Measurements from ENCODE around the gene THOP1.

THOP1 gene

GRCh38 chr19:2768365-2769132 lies 16.8 kb upstream of the THOP1 start:
- TF ChIP-seq CTCF (IDR thresholded peaks at IDR 0.05; ENCODE audit: low read depth, low read length) = no peak
- no peak overlapping the region for H3K4me3 ChIP-seq (ENCODE audit: low read depth, low read length)

- no peak overlapping the region for H3K4me3 ChIP-seq (ENCODE audit: low read depth, low read length)
- TF ChIP-seq CTCF (IDR thresholded peaks at IDR 0.05; ENCODE audit: low read depth, low read length) = no peak
Observed at GRCh38 chr19:2769218-2769617, 16.1 kb upstream of the THOP1 start.

GRCh38 chr19:2770055-2771013 lies 15.0 kb upstream of the THOP1 start:
- no peak overlapping the region for H3K4me3 ChIP-seq (ENCODE audit: low read depth, low read length)
- TF ChIP-seq CTCF (IDR thresholded peaks at IDR 0.05; ENCODE audit: low read depth, low read length) = no peak

GRCh38 chr19:2771786-2772674 lies 13.3 kb upstream of the THOP1 start:
- no peak for TF ChIP-seq CTCF (IDR thresholded peaks at IDR 0.05; ENCODE audit: low read depth, low read length)
- H3K4me3 ChIP-seq (ENCODE audit: low read depth, low read length) = no peak overlapping the region

- no peak for TF ChIP-seq CTCF (IDR thresholded peaks at IDR 0.05; ENCODE audit: low read depth, low read length)
Observed at GRCh38 chr19:2774083-2774679, 11.1 kb upstream of the THOP1 start.

GRCh38 chr19:2774953-2775555 lies 10.2 kb upstream of the THOP1 start:
- no peak for TF ChIP-seq CTCF (IDR thresholded peaks at IDR 0.05; ENCODE audit: low read depth, low read length)
- H3K4me3 ChIP-seq (ENCODE audit: low read depth, low read length) = no peak overlapping the region

More at GRCh38 chr19:2774083-2774679, 11.1 kb upstream of the THOP1 start:
- no peak overlapping the region for H3K4me3 ChIP-seq (ENCODE audit: low read depth, low read length)
